Measurements from ENCODE around the gene SMC1B.
"Not testable (repeated sequence)": the region's sequence is repeated elsewhere in the genome, so short reads cannot be mapped to it uniquely, and the experiment has no call there.

Gene SMC1B

DNA sequence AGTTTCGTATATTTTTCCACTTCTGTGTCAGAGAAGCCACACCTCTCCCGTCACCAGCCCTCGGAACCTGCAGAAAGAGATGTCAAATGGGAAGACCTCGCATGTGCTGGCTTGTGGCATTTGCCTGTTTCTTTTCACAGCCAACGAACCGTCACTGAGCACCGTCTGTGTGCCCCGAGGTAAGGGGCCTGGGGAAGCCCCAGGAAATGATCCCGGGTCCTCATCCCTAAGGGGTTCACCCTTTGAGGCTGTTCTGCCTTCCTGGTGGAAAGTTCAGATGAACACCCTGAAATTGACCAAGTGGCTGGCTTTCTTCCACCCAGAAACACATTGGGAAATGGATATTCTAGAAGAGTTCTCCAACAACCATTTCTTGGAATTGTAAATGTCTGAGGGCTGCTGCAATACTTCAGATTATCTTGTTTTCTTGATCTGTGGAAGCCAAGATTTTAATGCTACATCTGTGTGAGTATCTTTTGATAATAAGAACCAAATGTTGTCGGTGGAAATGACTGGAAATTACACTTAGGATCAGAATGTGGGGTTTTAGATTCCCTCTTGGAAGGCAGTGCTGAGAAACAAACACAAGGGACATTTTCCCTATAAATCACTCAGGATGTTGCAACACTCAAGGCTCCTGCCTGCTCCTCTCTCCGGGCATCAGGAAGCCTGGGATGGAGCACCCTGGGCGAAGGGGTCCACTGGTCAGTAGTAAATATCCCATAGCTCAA is 37.7 kb upstream of the SMC1B start:
- DNase-seq, result no peak
- Mint-ChIP-seq H3K9me3 (no peaks in the 10 kb centered on the region), H3K27me3 (peaks cover 12% of the 10 kb centered on the region), H3K4me3 (no peak overlapping the region), H3K27ac (no peak overlapping the region), H3K36me3 (no peaks in the 10 kb centered on the region), H3K4me1 (no peaks in the 10 kb centered on the region)
- CTCF ChIA-PET, result no interaction called here

DNA sequence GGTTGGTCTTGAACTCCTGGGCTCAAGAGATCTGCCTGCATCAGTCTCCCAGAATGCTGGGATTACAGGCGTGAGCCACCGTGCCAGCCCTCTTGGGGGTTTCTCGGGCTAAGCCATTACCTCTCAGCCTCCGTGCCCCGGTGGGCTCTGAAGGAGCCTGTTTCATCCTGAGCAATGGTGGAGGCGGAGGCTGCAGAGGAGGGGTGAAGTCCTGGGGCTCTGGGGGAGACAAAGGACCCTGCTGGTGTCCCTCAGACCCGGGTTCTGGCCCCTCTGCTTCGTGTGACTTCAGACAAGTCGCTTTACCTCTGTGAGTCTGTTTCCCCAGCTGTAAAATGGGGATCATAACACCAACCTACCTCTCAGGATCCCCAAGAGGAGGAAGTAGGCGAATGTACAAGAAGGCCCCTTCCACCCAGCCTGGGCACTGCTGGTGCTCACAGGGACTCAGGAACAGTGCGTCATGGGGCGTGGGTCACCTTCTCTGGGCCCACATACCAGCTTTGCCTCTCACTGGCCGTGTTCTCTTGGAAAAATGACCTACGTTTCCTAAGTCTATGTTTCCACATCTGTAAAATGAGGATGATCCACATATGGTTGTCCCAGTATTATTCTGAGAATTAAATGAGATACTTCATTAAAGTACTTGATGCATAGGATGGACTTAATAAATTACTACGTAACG is 36.8 kb upstream of the SMC1B start:
- H3K36me3 Mint-ChIP-seq, result no peaks in the 10 kb centered on the region
- CTCF ChIA-PET, result no interaction called here
- DNase-seq, result no peak

DNA sequence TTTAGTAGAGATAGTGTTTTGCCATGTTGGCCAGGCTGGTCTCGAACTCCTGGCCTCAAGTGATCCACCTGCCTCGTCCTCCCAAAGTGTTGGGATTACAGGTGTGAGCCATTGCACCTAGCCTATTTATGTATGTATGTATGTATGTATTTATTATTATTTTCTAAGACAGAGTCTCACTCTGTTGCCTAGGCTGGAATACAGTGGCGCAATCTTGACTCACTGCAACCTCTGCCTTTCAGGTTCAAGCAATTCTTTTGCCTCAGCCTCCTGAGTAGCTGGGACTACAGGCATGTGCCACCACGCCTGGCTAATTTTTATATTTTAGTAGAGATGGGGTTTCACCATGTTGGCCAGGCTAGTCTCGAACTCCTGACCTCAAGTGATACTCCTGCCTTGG is 36.0 kb upstream of the SMC1B start:
- H3K27me3 Mint-ChIP-seq, CTCF ChIA-PET, H3K27ac Mint-ChIP-seq, DNase-seq, H3K36me3 Mint-ChIP-seq, H3K4me1 Mint-ChIP-seq, H3K9me3 Mint-ChIP-seq, H3K4me3 Mint-ChIP-seq: not testable (repeated sequence)

More for the DNA sequence above, 36.8 kb upstream of the SMC1B start:
- Mint-ChIP-seq H3K27me3 (peaks cover 8% of the 10 kb centered on the region), H3K4me3 (no peak overlapping the region), H3K27ac (no peak overlapping the region), H3K9me3 (no peaks in the 10 kb centered on the region), H3K4me1 (no peaks in the 10 kb centered on the region)

DNA sequence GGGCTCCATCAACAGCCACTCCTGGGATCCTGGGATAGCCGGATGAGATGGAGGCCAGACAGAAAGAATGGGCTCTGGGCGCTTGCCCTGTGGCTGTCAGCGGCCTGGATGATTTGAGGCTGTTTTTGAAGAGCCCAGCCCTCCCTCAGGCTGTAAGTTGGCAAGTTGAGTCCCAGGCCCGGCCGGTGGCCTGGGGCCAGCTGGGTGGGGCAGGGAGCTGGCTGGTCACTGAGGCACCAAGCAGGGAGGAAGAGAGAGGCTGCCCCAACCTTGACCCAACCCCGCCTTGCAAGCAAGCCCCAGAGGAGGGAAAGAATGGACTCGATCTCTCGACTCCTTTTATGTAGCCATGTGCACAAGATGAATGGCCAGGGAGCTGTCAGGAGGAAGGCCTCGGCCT is 35.0 kb upstream of the SMC1B start:
- no peaks in the 10 kb centered on the region for H3K4me1 Mint-ChIP-seq
- H3K9me3 Mint-ChIP-seq, result no peaks in the 10 kb centered on the region
- peaks cover 11% of the 10 kb centered on the region for H3K27me3 Mint-ChIP-seq
- no peak overlapping the region for H3K4me3 Mint-ChIP-seq
- no peak overlapping the region for H3K27ac Mint-ChIP-seq
- no peak for DNase-seq
- H3K36me3 Mint-ChIP-seq, result no peaks in the 10 kb centered on the region
- CTCF ChIA-PET, result no interaction called here

DNA sequence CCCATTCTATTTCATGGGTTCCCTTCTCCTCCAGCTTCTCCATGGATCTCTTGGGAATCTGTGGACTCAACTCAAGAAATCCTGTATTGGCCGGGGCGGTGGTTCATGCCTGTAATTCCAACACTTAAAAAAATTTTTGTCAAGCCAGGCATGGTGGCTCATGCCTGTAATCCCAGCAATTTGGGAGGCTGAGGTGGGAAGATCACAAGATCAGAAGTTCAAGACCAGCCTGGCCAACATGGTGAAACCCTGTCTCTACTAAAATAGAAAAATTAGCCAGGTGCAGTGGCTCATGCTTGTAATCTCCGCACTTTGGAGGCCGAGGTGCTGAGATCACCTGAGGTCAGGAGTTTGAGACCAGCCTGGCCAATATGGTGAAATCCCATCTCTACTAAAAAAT is 34.2 kb upstream of the SMC1B start:
- H3K27me3 Mint-ChIP-seq, result peaks cover 12% of the 10 kb centered on the region
- H3K9me3 Mint-ChIP-seq, DNase-seq, H3K4me3 Mint-ChIP-seq, CTCF ChIA-PET, H3K27ac Mint-ChIP-seq, H3K36me3 Mint-ChIP-seq, H3K4me1 Mint-ChIP-seq: not testable (repeated sequence)

DNA sequence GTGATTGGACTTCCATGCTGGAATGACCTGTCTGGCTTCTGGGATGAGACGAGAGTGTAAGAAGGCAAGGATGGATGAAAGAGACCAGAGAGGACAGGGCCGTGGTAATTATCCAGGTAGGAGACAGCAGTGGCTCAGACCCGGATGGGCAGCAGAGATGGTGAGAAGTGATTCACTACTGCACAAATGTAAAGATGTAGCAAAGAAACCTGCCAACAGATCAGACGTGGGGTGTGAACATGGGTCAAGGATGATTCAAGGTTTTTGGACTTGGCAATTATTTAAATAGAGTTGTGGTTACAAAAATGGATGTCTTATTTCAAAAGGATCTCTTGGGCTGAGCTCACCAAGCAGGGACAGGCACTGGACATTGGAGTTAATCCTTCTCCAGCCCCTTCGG is 32.8 kb upstream of the SMC1B start:
- H3K9me3 Mint-ChIP-seq, result no peaks in the 10 kb centered on the region
- peaks cover 1% of the 10 kb centered on the region for H3K4me1 Mint-ChIP-seq
- DNase-seq, result no peak
- H3K36me3 Mint-ChIP-seq, result no peaks in the 10 kb centered on the region
- no peak overlapping the region for H3K4me3 Mint-ChIP-seq
- H3K27ac Mint-ChIP-seq, result no peak overlapping the region
- peaks cover 21% of the 10 kb centered on the region for H3K27me3 Mint-ChIP-seq
- CTCF ChIA-PET, result no interaction called here

DNA sequence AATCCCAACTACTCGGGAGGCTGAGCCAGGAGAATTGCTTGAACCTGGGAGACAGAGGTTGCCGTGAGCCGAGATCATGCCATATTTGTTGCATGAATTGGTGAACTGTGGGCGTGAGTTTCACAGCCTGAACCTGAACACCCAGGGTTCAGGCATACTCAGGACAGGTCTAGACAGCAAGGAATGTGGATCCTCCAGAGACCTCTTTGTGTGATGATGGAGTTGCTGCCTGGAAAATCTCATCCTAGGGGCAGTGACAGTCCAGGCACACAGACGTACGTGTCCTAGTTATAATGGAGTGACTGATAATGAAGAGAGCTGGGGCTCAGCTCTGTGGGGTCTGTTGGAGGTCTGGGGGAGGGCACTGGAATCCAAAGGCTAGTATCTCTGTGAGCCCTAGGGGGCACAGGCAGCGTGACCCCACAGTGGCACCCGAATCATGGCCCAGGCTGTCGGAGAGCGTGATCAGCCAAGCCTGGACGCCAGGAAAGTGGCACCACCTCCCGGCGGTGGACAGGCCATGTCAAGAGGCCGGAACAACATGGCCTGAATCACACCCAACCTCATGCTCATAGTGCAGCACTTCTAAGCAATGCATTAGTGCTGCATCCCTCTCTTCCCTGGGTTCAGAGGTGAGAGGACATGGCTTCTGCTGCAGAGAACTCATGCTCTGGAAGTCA is 31.8 kb upstream of the SMC1B start:
- H3K27ac Mint-ChIP-seq, result no peak overlapping the region
- CTCF ChIA-PET, result interaction anchor here (0.5 to 1.2 kb wide), 2 partner anchors 80 to 111 kb away, joined by 3 to 5 read pairs; no protein-coding TSS in a partner anchor

DNA sequence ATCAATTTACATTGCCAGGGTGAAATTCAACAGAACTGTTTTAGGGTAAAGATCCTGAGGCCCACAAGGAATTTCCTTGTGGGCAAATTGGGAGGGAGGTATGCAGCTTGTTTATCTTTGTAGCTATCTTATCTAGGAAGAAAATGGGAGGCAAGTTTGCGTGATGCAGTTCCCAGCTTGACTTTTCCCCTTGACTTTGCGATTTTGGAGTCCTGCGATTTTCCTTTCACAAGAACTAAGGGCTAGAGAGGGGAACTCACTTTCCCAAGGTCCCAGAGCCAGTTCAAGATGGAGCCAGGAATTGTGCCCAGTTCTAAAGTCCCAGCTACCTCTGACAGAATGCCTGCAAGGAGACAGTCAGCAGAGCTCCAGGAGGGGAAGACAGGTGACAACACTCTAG is 30.8 kb upstream of the SMC1B start:
- Mint-ChIP-seq H3K27me3 (peaks cover 27% of the 10 kb centered on the region), H3K9me3 (no peaks in the 10 kb centered on the region), H3K4me3 (no peak overlapping the region), H3K27ac (no peak overlapping the region), H3K4me1 (peaks cover 13% of the 10 kb centered on the region), H3K36me3 (no peaks in the 10 kb centered on the region)
- no peak for DNase-seq
- CTCF ChIA-PET, result interaction anchor here (0.5 to 1.2 kb wide), 2 partner anchors 81 to 112 kb away, joined by 3 to 5 read pairs; no protein-coding TSS in a partner anchor

More for the DNA sequence above, 31.8 kb upstream of the SMC1B start:
- H3K4me3 Mint-ChIP-seq, result no peak overlapping the region
- H3K36me3 Mint-ChIP-seq, result no peaks in the 10 kb centered on the region
- peaks cover 27% of the 10 kb centered on the region for H3K27me3 Mint-ChIP-seq
- H3K4me1 Mint-ChIP-seq, result peaks cover 11% of the 10 kb centered on the region
- no peaks in the 10 kb centered on the region for H3K9me3 Mint-ChIP-seq
- no peak for DNase-seq

DNA sequence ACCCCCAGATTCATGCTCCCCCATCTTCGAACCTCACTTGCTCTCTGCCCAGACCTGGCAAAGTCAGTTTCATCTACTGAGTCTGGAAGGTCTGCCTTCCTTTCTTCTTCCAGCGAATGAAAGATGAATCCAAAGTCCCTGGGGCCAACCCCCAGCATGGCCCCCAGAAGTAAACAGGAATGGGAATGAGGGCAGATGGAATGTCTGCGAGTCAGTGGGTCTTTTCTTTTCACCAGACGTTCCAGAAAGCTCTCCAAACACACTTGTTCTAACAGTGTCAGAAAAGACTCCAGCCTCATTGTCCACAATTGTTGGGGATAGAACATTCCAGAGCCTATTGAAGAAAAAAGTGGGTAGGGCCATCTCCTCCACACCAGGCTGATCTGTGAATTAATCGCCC is 28.7 kb upstream of the SMC1B start:
- Mint-ChIP-seq H3K27ac (no peak overlapping the region), H3K27me3 (peaks cover 31% of the 10 kb centered on the region), H3K4me3 (no peak overlapping the region), H3K4me1 (peaks cover 16% of the 10 kb centered on the region), H3K36me3 (peaks cover 2% of the 10 kb centered on the region), H3K9me3 (no peaks in the 10 kb centered on the region)
- DNase-seq, result no peak
- CTCF ChIA-PET, result no interaction called here

DNA sequence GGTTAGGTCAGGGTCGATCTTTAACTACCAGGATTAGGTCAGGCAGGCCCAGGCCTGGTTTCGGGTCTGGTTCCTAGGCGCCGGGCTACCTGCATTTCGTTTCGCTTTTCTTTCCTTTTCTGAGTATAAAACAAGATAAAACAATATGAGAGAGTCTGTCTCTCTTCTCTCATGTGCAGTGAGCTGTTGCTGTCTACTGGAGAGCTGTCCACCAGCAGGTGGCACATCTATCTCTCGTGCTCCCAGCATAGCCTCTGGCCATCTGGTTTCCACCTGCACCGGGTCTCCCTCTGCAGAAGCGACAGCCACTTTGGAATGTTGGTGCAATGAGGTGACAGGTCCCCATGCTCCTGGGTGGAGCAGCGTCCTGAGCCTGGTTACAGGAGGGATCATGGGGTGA is 27.7 kb upstream of the SMC1B start:
- Mint-ChIP-seq H3K36me3 (peaks cover 2% of the 10 kb centered on the region), H3K27ac (no peak overlapping the region), H3K27me3 (peaks cover 31% of the 10 kb centered on the region), H3K4me3 (peak overlapping the region; percentile 48), H3K9me3 (no peaks in the 10 kb centered on the region), H3K4me1 (peaks cover 16% of the 10 kb centered on the region)
- CTCF ChIA-PET, result interaction anchor here (1.1 to 1.5 kb wide), 2 partner anchors 21 to 113 kb away, joined by 7 to 8 read pairs; no protein-coding TSS in a partner anchor
- DNase-seq, result peak; percentile 64

DNA sequence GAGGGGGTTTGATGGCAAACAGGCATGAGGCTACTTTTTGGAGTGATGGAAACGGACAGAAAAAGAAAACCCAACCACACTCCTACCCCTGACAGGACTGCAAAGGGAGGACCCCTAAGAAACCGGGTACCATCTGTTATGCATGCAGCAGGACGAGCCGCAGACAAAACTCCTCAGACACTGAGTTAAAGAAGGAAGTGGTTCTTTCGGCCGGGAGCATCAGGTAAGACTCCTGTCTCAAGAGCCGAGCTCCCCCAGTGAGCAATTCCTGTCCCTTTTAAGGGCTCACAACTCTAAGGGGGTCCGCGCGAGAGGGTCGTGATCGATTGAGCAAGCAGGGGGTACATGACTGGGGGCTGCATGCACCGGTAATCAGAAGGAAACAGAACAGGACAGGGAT is 27.3 kb upstream of the SMC1B start:
- peak overlapping the region; percentile 31 for H3K27ac Mint-ChIP-seq
- H3K27me3 Mint-ChIP-seq, result peaks cover 31% of the 10 kb centered on the region
- H3K36me3 Mint-ChIP-seq, DNase-seq, H3K9me3 Mint-ChIP-seq: not testable (repeated sequence)
- H3K4me3 Mint-ChIP-seq, result peak overlapping the region; percentile 48
- CTCF ChIA-PET, result interaction anchor here (1.1 to 1.5 kb wide), 2 partner anchors 22 to 114 kb away, joined by 7 to 8 read pairs; no protein-coding TSS in a partner anchor
- H3K4me1 Mint-ChIP-seq, result peaks cover 18% of the 10 kb centered on the region

DNA sequence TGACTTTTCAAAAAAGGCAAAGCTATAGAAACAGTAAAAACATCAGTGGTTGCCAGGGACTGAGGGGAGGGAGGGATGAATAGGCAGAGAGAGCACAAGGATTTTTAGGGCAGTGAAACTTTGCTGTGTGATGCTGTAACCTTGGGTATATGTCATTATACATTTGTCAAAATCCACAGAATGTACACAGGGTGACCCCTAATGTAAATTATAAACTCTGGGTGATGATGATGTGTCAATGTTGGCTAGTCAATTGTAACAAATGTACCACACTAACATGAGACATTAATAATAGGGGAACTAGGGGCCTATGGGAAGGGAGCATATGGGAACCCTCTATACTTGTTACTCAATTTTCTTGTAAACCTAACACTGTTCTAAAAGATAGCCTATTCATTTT is 24.9 kb upstream of the SMC1B start:
- H3K9me3 Mint-ChIP-seq, result no peaks in the 10 kb centered on the region
- DNase-seq, result no peak
- CTCF ChIA-PET, result interaction anchor here (1.0 kb wide), 1 partner anchor 97 kb away, joined by 3 read pairs; no protein-coding TSS in a partner anchor
- no peak overlapping the region for H3K27ac Mint-ChIP-seq
- peaks cover 26% of the 10 kb centered on the region for H3K27me3 Mint-ChIP-seq
- H3K4me1 Mint-ChIP-seq, result peaks cover 24% of the 10 kb centered on the region
- no peak overlapping the region for H3K4me3 Mint-ChIP-seq
- peaks cover 2% of the 10 kb centered on the region for H3K36me3 Mint-ChIP-seq

DNA sequence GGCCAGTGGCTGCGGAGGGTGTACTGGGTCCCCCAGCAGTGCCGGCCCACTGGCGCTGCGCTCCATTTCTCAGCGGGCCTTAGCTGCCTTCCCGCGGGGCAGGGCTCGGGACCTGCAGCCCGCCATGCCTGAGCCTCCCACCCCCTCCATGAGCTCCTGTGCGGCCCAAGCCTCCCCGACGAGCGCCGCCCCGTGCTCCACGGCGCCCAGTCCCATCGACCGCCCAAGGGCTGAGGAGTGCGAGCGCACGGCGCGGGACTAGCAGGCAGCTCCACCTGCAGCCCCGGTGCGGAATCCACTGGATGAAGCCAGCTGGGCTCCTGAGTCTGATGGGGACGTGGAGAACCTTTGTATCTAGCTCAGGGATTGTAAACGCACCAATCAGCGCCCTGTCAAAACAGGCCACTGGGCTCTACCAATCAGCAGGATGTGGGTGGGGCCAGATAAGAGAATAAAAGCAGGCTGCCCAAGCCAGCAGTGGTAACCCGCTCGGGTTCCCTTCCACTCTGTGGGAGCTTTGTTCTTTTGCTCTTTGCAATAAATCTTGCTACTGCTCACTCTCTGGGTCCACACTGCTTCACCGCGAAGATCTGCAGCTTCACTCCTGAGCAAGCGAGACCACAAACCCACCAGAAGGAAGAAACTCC is 23.6 kb upstream of the SMC1B start:
- H3K36me3 Mint-ChIP-seq, H3K4me3 Mint-ChIP-seq, H3K9me3 Mint-ChIP-seq, H3K27ac Mint-ChIP-seq, DNase-seq: not testable (repeated sequence)
- Mint-ChIP-seq H3K4me1 (peaks cover 24% of the 10 kb centered on the region), H3K27me3 (peaks cover 16% of the 10 kb centered on the region)
- CTCF ChIA-PET, result interaction anchor here (1.0 kb wide), 1 partner anchor 95 kb away, joined by 3 read pairs; no protein-coding TSS in a partner anchor

DNA sequence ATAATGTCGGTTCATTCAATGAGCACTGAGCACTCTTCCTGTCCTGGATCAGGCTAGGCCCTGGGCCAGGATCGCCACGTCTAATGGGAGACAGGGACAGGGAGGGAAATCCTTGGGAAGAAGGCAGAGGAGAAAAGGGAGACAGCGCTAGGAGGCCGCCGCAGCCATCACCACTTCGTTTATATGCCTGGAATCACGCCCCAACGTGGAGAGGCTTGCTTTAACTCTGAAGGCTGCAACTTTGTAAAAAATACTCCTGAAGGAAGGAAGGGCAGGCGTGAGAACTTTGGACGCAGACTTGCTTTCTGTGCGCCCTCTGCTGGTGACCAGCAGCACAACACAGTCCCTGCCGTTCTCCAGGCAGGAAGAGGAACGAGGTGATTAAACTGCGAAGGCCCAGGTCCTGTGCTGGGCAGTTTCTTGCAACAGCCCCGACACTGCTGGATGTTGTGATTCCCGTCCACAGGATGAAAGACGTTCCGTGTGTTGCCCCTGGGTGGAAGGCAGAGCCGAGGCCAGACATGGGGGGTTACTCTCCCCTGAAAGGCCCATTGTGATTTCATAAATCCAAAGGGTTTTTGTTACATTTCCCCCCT is 22.2 kb upstream of the SMC1B start:
- H3K9me3 Mint-ChIP-seq, result no peaks in the 10 kb centered on the region
- H3K27me3 Mint-ChIP-seq, result peaks cover 4% of the 10 kb centered on the region
- H3K27ac Mint-ChIP-seq, result no peak overlapping the region
- no peak overlapping the region for H3K4me3 Mint-ChIP-seq
- DNase-seq, result peak; percentile 87
- peaks cover 17% of the 10 kb centered on the region for H3K4me1 Mint-ChIP-seq
- CTCF ChIA-PET, result interaction anchor here (1.4 kb wide), 1 partner anchor 164 kb away, joined by 7 read pairs; no protein-coding TSS in a partner anchor
- peaks cover 2% of the 10 kb centered on the region for H3K36me3 Mint-ChIP-seq
